AG08395 (cell line): ENCODE data around the gene SENP5.
"Not testable (repeated sequence)": the region's sequence is repeated elsewhere in the genome, so short reads cannot be mapped to it uniquely, and the experiment has no call there.

Experiments used
- DNase-seq: peaks from one replicate; pipeline ENCODE4 v3.0.0; 2012; ENCODE audit warnings: mixed read lengths, low spot score

Gene SENP5, protein sequence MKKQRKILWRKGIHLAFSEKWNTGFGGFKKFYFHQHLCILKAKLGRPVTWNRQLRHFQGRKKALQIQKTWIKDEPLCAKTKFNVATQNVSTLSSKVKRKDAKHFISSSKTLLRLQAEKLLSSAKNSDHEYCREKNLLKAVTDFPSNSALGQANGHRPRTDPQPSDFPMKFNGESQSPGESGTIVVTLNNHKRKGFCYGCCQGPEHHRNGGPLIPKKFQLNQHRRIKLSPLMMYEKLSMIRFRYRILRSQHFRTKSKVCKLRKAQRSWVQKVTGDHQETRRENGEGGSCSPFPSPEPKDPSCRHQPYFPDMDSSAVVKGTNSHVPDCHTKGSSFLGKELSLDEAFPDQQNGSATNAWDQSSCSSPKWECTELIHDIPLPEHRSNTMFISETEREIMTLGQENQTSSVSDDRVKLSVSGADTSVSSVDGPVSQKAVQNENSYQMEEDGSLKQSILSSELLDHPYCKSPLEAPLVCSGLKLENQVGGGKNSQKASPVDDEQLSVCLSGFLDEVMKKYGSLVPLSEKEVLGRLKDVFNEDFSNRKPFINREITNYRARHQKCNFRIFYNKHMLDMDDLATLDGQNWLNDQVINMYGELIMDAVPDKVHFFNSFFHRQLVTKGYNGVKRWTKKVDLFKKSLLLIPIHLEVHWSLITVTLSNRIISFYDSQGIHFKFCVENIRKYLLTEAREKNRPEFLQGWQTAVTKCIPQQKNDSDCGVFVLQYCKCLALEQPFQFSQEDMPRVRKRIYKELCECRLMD

DNA sequence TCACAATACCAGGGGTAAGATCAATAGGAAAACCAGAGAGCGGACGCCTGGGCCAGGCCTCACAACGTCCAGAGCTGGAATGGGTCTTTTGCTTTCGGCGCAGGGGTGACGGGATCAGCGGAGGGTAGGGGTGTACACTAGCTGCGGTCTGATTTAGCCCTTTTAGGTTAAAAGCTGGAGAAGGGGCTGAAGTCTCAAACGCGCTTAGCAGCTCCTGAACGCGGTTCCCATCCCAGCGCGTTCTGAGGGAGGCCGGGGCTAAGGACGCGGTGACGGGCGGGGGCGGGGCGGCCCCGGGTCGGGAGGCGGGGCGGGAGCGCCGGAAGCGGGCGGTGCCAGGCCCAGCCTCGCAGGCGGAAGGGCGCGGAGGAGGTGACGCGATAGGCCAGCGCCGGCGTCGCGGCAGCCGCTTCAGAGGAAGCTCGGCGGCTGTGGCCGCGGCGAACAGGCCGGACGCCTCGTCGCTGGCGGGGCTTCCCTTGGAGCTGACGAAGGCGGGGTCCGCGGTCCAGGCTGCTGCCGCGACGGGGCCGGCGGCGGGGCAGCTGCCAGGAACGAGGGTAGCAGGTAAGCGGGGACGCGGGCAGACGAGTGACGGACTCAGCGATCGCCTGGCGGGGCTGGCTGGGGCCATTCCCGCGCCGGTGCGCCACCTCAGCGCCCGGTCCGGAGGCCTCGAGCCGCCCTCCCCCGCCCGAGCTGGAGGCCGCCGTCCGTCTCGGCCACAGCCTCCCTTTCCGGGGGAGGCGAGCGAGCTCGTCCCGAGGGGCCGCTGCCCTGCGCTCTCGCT is at the start of gene SENP5:
Gene SENP5 (plus strand): TSS at position 414 of the 790 bp plus-strand sequence. CDS start 17,262 bp downstream, outside the sequence.
- peak; percentile 94 for DNase-seq

DNA sequence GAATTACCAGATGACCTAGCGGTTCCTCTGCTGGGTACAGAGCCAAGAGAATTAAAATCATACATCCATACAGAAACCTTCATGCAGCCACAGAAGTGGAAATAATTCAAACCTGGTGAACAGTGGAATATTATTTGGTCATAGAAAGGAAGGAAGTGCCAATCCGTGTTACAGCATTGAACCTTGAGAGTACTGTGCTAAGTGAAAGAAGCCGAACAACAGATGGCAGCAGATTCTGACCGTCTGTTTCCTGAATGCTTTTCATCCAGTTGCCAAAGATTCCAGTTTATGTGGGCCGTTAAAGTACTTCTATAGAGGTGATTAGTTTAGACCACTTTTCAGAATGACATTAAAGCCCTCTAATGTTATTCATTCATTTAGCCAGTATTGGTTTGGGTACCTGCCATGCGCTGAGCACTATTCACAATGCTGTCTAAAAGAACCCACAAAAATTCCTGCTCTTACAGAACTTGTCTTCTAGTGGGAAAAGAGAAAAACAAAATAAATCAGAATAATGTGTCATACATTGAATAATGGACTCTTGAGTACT is 45.8 kb upstream of the SENP5 start:
- no peak for DNase-seq

DNA sequence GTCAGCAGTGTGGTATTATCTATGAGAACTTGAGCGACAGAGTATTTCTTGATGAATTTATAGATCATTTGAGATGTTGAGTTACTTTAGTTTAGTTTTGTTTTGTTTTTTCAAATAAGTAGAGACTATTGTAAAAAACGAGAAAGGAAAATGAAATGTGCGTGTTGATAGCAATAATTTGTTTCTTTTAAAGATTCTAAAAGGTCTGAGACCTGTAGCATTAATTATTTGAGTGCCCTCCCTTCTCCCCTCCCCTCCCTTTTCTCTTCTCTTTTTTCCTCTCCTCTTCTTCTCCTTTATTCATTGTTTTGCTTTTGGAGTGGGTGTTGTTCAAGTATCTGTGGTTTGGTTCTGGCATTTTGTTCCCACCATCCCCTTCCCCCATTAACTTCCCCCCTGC is 38.1 kb upstream of the SENP5 start:
- DNase-seq = not testable (repeated sequence)

DNA sequence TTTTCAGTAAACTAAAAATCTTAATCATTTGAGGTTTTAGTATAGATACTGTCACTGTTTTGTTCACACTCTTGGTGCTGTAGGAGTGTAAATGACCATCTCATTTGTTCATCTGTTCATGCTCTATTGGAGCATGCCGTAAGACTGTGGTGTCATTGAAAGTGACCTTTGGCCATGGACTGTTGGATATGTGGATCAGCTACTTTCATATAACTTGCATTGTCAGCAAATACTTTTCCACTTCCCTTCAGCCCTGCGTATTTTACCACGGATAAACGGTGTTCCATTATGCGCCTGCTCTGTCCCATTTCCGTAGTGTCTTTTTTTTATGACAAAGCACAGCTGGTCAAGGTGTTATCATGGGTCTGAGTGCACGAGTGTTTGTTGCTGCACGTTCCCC is 32.6 kb upstream of the SENP5 start:
- no peak for DNase-seq

DNA sequence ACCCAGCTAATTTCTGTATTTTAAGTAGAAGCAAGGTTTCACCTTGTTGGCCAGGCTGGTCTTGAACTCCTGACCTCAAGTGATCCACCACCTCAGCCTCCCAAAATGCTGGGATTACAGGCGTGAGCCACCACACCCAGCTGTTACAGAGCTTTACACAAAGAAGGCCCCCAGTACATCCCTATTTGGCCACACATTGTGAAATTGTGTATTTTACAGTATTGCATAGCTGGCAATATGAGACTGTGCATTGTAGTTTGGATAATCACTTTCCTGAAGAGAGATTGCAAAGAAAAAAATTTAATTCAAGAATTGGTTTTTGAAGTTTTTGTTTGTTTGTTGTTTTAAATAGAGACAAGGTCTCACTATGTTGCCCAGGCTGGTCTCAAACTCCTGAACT is 31.1 kb upstream of the SENP5 start:
- not testable (repeated sequence) for DNase-seq

DNA sequence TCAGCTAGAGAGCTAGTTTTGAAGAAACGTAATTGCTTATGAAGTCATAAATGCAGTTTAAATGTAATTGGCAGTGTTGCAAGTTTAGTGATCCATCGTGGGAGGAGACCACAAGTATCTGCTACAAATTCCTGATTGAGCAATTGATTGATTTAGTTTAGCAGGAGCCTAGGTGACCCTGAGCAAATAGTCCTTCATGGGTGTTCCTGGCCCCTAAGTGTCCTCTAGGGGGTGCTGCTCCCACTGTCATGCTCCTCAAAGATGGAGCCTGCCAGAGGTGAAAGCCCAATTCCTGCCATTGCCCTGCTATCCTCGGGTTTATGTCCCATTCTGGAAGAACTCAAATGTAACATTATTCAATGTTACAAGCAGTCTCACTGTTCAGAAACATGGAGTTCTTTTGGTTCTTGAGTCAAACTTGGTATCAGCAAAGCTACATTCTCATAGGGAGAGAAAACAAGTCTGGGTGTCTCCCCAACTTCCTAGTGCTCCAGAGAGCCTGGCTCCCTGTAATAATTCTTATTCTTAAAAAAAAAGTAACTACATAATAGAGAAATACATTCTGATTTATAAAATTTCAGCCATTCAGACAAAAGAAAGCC is 29.8 kb upstream of the SENP5 start:
- peak; percentile 78 for DNase-seq

DNA sequence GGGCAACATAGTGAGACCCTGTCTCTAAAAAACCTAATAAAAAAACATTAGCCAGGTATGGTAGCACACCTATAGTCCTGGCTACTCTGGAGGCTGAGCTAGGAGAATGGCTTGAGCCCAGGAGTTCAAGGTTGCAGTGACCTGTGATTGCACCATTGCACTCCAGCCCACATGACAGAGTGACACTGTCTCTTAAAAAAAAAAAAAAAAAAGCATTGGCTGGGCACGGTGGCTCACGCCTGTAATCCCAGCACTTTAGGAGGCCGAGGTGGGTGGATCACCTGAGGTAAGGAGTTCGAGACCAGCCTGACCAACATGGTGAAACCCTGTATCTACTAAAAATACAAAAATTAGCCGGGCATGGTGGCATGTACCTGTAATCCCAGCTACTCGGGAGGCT is 28.4 kb upstream of the SENP5 start:
- DNase-seq = not testable (repeated sequence)

DNA sequence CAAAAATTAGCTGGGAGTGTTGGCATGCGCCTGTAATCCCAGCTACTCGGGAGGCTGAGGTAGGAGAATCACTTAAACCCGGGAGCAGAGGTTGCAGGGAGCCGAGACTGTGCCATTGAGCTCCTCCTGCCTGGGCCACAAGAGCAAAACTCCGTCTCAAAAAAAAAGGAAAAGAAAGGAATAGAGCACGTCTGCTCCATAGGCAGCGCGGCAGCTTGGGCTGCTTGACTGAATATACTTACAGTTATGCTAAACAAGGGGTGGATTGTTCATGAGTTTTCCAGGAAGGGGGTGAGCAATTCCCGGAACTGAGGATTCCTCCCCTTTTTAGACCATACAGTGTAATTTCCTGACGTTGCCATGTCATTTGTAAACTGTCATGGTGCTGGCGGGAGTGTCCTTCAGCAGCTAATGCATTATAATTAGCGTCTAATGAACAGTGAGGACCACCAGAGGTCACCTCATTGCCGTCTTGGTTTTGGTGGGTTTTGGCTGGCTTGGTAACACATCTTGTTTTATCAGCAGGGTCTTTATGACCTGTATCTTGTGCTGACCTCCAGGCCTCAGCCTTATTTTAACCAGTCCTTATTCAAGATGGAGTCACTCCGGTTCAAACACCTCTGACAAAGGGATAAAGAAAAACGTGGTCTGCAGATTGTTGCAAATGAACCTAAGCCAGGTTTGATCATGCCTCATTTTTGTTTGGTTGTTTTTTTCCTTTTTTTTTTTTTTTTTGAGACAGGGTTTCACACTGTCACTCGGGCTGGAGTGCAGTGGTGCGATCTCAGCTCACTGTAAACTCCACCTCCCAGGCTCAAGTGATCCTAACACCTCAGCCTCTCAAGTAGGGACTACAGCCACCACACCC is 24.9 kb upstream of the SENP5 start:
- no peak for DNase-seq

DNA sequence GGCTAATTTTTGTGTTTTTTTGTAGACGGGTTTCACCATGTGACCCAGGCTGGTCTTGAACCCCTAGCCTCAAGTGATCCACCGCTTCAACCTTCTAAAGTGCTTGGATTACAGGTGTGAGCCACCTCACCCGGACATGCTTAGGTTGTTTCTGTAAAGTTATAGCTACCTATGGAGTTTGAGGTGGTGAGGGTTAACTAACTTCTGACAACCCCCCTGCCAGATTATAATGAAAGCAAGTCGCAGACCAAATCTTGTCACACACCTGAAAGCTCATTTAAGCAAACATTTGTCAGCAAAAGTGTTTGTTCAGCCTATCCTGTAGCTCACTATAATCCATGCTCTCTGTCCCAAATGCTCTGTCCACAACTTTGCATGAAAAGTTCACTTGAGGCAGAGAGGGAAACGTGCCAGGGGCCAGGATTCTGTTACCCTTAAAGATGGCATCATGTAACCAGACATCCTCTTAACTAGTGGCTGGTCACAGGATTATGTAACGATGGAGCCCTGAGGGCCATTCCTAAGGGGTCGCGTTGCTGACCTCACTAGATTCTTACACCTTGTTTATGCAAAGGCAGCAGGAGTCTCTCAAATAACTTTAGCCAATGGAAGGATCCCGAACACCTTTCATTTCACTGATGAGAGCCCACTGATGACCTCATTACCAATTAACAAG is 24.1 kb upstream of the SENP5 start:
- no peak for DNase-seq

DNA sequence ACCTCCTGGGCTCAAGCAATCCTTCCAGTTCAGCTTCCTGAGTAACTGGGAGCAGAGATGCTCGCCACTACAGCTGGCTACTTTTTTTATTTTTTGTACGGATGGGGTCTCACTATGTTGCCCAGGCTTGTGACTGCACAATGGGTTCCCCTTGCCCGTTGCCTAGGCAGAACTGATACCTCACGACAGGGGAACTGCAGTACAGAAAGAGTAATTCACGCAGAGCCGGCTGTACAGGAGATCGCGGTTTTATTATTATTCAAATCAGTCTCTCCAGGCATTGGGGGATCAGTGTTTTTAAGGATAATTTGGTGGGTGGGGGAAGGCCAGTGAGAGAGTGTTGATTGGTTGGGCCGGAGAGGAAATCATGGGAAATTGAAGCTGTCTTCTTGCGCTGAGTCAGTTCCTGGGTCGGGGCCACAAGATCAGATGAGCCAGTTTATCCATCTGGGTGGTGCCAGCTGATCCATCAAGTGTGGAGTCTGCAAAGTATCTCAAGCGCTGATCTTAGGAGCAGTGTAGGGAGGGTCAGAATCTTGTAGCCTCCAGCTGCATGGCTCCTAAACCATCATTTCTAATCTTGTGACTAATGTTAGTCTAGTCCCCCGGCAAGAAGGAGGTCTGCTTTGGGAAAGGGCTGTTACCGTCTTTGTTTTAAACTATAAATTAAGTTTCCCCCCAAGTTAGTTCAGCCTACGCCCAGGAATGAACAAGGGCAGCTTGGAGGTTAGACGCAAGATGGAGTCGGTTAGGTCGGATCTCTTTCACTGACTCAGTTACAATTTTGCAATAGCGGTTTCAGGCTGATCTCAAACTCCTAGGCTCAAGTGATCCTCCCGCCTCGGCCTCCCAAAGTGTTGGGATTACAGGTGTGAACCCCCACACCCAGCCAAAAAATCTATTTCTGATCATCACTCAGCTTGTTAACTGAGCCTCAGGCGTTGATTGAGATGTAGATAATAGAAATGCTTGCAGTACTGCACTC is 23.2 kb upstream of the SENP5 start:
- DNase-seq = not testable (repeated sequence)

DNA sequence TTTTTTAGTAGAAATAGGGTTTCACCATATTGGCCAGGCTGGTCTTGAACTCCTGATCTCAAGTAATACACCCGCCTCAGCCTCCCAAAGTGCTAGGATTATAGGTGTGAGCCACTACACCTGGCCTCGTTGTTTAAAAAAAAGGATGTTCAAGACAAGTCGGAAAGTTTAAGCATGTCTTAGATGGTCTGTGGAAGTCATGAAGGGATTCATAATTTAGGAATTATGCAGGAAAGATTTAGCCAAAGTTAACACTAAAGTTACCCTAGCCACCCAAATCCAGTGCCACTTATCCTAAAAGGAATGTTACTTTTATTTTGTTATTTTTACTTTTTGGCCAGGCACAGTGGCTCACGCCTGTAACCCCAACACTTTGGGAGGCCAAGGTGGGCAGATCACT is 19.3 kb upstream of the SENP5 start:
- DNase-seq = not testable (repeated sequence)

DNA sequence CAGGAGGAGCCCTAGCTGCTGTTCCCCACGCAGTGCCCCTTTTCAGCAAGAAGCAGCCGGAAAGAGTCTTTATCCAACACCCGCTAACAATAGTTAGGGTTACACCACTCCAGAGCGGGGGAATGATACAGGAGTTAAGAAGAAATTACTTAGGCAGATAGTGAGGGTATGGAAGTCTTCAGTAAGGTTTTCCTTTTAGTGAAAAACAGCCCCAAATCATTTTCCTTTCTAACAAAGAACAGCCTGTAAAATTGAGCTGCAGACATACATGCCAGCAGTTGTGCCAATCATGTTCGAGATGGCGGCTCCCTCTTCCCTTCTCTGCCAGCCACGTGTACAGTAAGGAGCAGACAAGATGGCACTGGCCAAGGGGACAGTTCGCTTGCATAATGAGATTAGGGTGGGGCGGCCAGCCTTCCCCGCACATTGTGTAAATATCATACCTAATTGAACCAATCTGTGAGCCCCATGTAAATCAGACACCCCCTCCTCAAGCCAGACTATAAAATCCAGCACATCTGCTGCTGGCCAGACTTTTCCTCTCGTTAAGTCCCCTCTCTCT is 18.5 kb upstream of the SENP5 start:
- no peak for DNase-seq

DNA sequence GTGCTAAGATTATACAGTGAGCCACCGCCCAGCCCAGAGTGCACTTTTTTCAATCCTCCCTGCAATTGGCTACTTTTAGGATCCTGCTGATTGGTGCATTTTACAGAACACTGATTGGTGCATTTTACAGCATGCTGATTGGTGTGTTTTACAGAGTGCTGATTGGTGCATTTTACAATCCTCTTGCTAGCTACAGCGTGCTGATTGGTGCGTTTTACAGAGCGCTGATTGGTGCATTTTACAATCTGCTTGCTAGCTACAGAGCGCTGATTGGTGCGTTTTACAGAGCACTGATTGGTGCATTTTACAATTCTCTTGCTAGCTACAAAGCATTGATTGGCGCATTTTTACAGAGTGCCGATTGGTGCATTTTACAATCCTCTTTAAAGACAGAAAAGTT is 4.7 kb upstream of the SENP5 start:
- not testable (repeated sequence) for DNase-seq

DNA sequence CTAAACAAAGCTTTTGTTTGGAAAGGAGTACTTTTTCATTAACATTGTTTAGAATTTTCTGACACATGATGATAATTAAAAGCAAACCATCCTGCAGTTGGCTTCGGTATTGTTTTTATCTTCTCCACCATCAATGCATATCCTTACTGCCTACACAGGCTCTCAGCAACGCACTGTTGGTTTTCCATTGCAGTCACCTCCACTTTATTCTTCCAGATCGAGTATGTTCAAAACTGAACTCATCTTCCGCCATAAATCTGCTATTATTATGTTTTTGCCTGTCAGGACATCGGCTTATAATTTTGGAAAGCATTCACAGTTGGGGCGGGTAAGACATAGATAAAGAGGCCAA is 589 bp upstream of the SENP5 start:
- no peak for DNase-seq

DNA sequence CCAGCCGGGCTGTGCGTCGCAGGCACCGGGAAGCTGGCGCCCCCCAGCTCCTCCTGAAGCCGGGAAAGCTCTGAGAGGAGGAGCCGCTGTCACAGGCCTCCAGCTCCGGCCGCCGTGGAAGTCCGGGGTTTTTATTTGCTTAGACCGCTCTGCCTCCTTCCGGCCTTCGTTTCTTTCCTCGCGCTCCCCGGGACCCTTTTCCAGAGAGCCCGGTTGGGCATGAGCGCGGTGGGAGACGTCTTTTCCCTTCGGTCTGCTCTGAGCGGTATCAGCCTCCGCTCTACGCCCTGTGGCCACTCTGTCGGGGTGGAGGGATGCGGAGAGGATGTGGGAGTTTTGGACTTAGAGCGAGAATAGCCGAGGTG is 559 bp downstream of the SENP5 start:
- DNase-seq = peak; percentile 29

DNA sequence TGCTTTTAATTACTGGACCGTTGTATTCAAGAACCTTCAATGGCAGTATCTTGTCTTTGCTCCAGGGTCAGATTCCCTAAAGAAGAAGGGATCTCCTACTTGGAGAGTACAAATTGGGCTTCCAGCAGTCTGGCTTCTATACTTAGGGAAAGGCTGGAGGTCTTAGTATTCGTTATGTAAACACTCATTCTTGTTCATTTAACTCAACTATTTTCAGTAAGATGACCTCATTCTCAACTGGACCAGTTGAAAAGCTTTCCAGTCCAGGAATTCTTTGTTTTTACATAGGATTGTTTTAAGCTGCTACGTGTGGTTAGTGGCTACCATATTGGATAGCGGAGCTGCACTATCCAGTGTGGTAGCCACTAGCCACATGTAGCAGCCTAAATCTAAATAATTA is 4.6 kb downstream of the SENP5 start:
- no peak for DNase-seq

DNA sequence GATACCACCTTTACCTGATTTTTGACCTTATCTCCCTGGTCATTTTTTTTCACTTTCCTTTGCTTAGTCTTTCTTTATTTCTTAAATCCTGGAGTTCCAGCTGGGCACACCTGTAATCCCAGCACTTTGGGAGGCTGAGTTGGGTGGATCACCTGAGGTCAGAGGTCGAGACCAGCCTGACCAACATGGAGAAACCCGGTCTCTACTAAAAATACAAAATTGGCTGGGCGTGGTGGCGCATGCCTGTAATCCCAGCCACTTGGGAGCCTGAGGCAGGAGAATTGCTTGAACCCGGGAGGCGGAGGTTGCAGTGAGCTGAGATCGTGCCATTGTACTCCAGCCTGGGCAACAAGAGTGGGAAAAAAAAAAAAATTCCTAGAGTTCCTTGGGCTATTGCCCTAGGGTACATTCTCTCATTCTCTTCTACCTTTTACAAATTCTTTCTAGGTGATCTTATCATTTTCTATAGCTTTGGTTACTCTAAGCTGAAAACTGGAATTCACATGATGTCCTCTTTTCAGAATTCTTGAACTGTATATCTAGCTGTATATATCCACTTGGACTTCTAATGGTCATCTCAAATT is 6.9 kb downstream of the SENP5 start:
- DNase-seq = not testable (repeated sequence)

DNA sequence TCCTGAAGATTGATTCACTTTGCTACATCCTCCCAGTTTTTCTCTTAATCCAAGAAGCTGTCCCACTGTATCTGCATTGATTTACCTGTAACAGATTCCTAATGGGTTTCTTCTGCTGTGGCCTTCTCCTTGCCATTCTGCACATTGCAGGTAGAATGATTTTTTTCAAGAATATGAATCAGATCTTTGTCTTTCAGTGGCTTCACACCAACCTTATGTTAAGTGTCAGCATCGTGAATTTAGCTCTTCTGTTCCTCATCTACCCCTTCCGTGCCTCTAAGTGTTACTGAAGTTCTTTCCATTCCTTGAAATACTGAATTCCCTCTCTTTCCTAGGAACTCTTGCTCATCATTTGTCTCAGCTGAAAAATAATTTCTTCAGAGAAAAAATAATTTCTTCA is 7.5 kb downstream of the SENP5 start:
- DNase-seq = no peak
